DMS114 treated with DMSO at 0.1 percent for 48 hours (cell line): ENCODE measurements around the gene PPP1R37.

ENCODE experiments used
- DNase-seq: peaks from one replicate; lab custom pipeline; 2025; ENCODE audit not compliant: unreplicated experiment; lab: John Stamatoyannopoulos, UW

Gene PPP1R37

GRCh38 chr19:45070861-45071544, 22.0 kb upstream of the PPP1R37 start:
- DNase-seq, result no peak

GRCh38 chr19:45071545-45071938, 21.4 kb upstream of the PPP1R37 start:
- no peak for DNase-seq

GRCh38 chr19:45071969-45072790, 20.8 kb upstream of the PPP1R37 start:
- no peak for DNase-seq

- DNase-seq, result no peak
Observed at GRCh38 chr19:45074744-45075300, 18.2 kb upstream of the PPP1R37 start.

- no peak for DNase-seq
Observed at GRCh38 chr19:45075301-45076028, 17.5 kb upstream of the PPP1R37 start.

GRCh38 chr19:45076029-45076850, 16.7 kb upstream of the PPP1R37 start, which contains the start of gene ZNF296:
TSS of gene ZNF296 (minus strand) at chr19:45076478. CDS start at chr19:45076373, 105 bp downstream.
- no peak for DNase-seq

- DNase-seq, result no peak
Observed at GRCh38 chr19:45076851-45077730, 15.9 kb upstream of the PPP1R37 start.

GRCh38 chr19:45078390-45079062, 14.5 kb upstream of the PPP1R37 start:
- no peak for DNase-seq

GRCh38 chr19:45079063-45079910, 13.7 kb upstream of the PPP1R37 start, which contains the start of gene GEMIN7:
TSS of gene GEMIN7 (plus strand) at chr19:45079260. CDS start at chr19:45090115, 10,855 bp downstream.
- DNase-seq, result no peak

- DNase-seq, result no peak
Observed at GRCh38 chr19:45079911-45080370, 13.0 kb upstream of the PPP1R37 start.

GRCh38 chr19:45082170-45082569, 10.8 kb upstream of the PPP1R37 start:
- DNase-seq, result no peak

- no peak for DNase-seq
Observed at GRCh38 chr19:45086480-45086879, 6.5 kb upstream of the PPP1R37 start.

GRCh38 chr19:45087531-45087930, 5.4 kb upstream of the PPP1R37 start:
- DNase-seq, result no peak

- no peak for DNase-seq
Observed at GRCh38 chr19:45090034-45090433, 2.9 kb upstream of the PPP1R37 start.

- no peak for DNase-seq
Observed at GRCh38 chr19:45090606-45091005, 2.4 kb upstream of the PPP1R37 start.

- DNase-seq, result peak; percentile 92
Observed at GRCh38 chr19:45091031-45091923, 1.7 kb upstream of the PPP1R37 start.

GRCh38 chr19:45094137-45094536, 1.2 kb downstream of the PPP1R37 start:
- DNase-seq, result no peak
